HepG2 (cell line): ENCODE data around the gene ENTREP3. TPM values are rescaled to one million over a fixed set of nuclear protein-coding genes. Genes with fewer than 3 reads are reported as not detected.

ENCODE experiments used
- ATAC-seq: fragments of 200-7000 bp; cut with Tn5 transposase; 3 replicates; pipeline ENCODE4 v1.9.1; 2020; ENCODE audit warnings: mild to moderate bottlenecking, moderate library complexity
- BruUV-seq: library from RNA; stranded (reverse); fragments of 400-500 nt; replicated peaks from 2 replicates; lab custom pipeline; 2021; lab: Mats Ljungman, UMichigan
- CTCF ChIA-PET: fragments of 300-600 bp; formaldehyde crosslinking; extraction: SDS; loops from one replicate; lab custom pipeline; 2021; ENCODE audit warnings: low total read pairs, inconsistent platforms, low intra/inter-chr PET ratio; lab: Yijun Ruan, JAX
- POLR2A ChIA-PET: fragments of 350-600 bp; sonication (Branson Sonifier 250); formaldehyde crosslinking; loops from one replicate; lab custom pipeline; 2020; ENCODE audit warnings: antibody characterized with exemption, inconsistent platforms; lab: Yijun Ruan, JAX
- DNase-seq: peaks from one replicate; pipeline ENCODE4 v3.0.0-alpha.2; 2015; ENCODE audit warnings: low spot score
- FAIRE-seq: peaks from 3 replicates; lab custom pipeline; 2011; peaks lifted over from hg19 to GRCh38; lab: Jason Lieb, UNC
- H2AFZ ChIP-seq: one replicate; pipeline ENCODE4 v1.6.1; 2011; ENCODE audit warnings: low read length, inconsistent platforms
- H3K27ac ChIP-seq: fragments of 300-600 bp; 3 replicates; pipeline ENCODE4 v1.8.0; 2011; ENCODE audit warnings: mixed run types, mild to moderate bottlenecking, mixed read lengths, low read length, inconsistent platforms; ENCODE audit not compliant: insufficient read depth; ENCODE audit errors: extremely low read length
- H3K27me3 ChIP-seq, 2 experiments: fragments of 200-600 bp in 1 of 2; 2 replicates in 1 of 2; 3 replicates in 1 of 2; pipeline versions ENCODE4 v1.6.0 to v1.8.0; 2011; ENCODE audit warnings: low read length in 2 of 2, mild to moderate bottlenecking in 2 of 2, moderate library complexity in 2 of 2, inconsistent platforms in 1 of 2; ENCODE audit not compliant: insufficient read depth in 2 of 2, control insufficient read depth in 1 of 2
- H3K36me3 ChIP-seq, 2 experiments: fragments of 200-600 bp in 1 of 2; replicated peaks in 1 of 2; 2 replicates in 1 of 2; 3 replicates in 1 of 2; pipeline versions ENCODE4 v1.5.1 to v1.8.0; 2011; ENCODE audit warnings: low read length in 2 of 2, inconsistent platforms in 1 of 2; ENCODE audit not compliant: insufficient read depth in 2 of 2, control insufficient read depth in 1 of 2
- H3K4me1 ChIP-seq: 2 replicates; pipeline ENCODE4 v1.5.1; 2012; ENCODE audit warnings: low read length, inconsistent platforms; ENCODE audit not compliant: insufficient read depth
- H3K4me2 ChIP-seq: 2 replicates; pipeline ENCODE4 v1.6.0; 2011; ENCODE audit warnings: low read depth, low read length, inconsistent platforms
- H3K4me3 ChIP-seq, 3 experiments: fragments of 200-600 bp in 1 of 3; sonication (generic), shearing (Covaris generic) in 1 of 3; replicated peaks in 1 of 3; 2 replicates each; pipeline ENCODE4 v1.5.1; 2011 to 2016; ENCODE audit warnings: low read length in 3 of 3, inconsistent platforms in 2 of 3, low read depth in 2 of 3, mild to moderate bottlenecking in 2 of 3, control low read depth in 1 of 3, mixed read lengths in 1 of 3; ENCODE audit not compliant: insufficient read depth in 1 of 3
- H3K79me2 ChIP-seq: one replicate; pipeline ENCODE4 v1.6.1; 2011; ENCODE audit warnings: low read length, inconsistent platforms; ENCODE audit not compliant: insufficient read depth
- H3K9ac ChIP-seq: 2 replicates; pipeline ENCODE4 v1.6.0; 2011; ENCODE audit warnings: mild to moderate bottlenecking, low read depth, low read length, inconsistent platforms; ENCODE audit not compliant: insufficient read depth
- H3K9me3 ChIP-seq: 2 replicates; pipeline ENCODE4 v1.5.1; 2012; ENCODE audit warnings: mild to moderate bottlenecking, low read length
- H4K20me1 ChIP-seq: 2 replicates; pipeline ENCODE4 v1.6.0; 2011; ENCODE audit warnings: inconsistent platforms, mild to moderate bottlenecking, low read length, moderate library complexity; ENCODE audit not compliant: insufficient read depth
- E2F1 ChIP-seq: sonication (generic); formaldehyde crosslinking; IDR thresholded peaks from 2 replicates; pipeline ENCODE4 v1.5.0; 2020; ENCODE audit warnings: missing genetic modification reagents
- FOXA3 ChIP-seq: IDR thresholded peaks from 2 replicates; pipeline ENCODE4 v1.6.1; 2016; ENCODE audit warnings: missing genetic modification reagents, missing compliant biosample characterization
- HOXA3 ChIP-seq: sonication (generic); formaldehyde crosslinking; IDR thresholded peaks from 2 replicates; pipeline ENCODE4 v1.5.0; 2020; ENCODE audit warnings: missing genetic modification reagents
- KLF6 ChIP-seq: IDR thresholded peaks from 2 replicates; pipeline ENCODE4 v1.8.0; 2016; ENCODE audit warnings: missing biosample characterization, missing genetic modification reagents
- KLF9 ChIP-seq: IDR thresholded peaks from 2 replicates; pipeline ENCODE4 v1.6.1; 2016; ENCODE audit warnings: low read depth
- MTERF4 ChIP-seq: sonication (generic); formaldehyde crosslinking; IDR thresholded peaks from 2 replicates; pipeline ENCODE4 v1.8.0; 2023; ENCODE audit warnings: mild to moderate bottlenecking, missing genetic modification reagents
- MXI1 ChIP-seq: IDR thresholded peaks from 3 replicates; pipeline ENCODE4 v1.6.1; 2012; ENCODE audit warnings: low read depth, low read length, inconsistent platforms, borderline replicate concordance
- REPIN1 ChIP-seq: sonication (generic); formaldehyde crosslinking; IDR thresholded peaks from 2 replicates; pipeline ENCODE4 v1.8.0; 2022; ENCODE audit warnings: missing genetic modification reagents, low read depth, mild to moderate bottlenecking, borderline replicate concordance
- SALL1 ChIP-seq: sonication (generic); formaldehyde crosslinking; IDR thresholded peaks from 2 replicates; pipeline ENCODE4 v1.8.0; 2022; ENCODE audit warnings: mild to moderate bottlenecking, missing genetic modification reagents
- ZMYM3 ChIP-seq: sonication (generic); formaldehyde crosslinking; IDR thresholded peaks from 2 replicates; pipeline ENCODE4 v1.5.1; 2020; ENCODE audit warnings: mild to moderate bottlenecking, missing genetic modification reagents
- ZNF44 ChIP-seq: sonication (generic); formaldehyde crosslinking; IDR thresholded peaks from 2 replicates; pipeline ENCODE4 v1.5.1; 2020; ENCODE audit warnings: mild to moderate bottlenecking, missing genetic modification reagents
- ZNF441 ChIP-seq: sonication (generic); formaldehyde crosslinking; IDR thresholded peaks from 2 replicates; pipeline ENCODE4 v1.7.0; 2021; ENCODE audit warnings: missing genetic modification reagents, borderline replicate concordance
- ZNF446 ChIP-seq: sonication (generic); formaldehyde crosslinking; IDR thresholded peaks from 2 replicates; pipeline ENCODE4 v1.5.0; 2020; ENCODE audit warnings: mild to moderate bottlenecking, missing genetic modification reagents
- ZNF556 ChIP-seq: sonication (generic); formaldehyde crosslinking; IDR thresholded peaks from 2 replicates; pipeline ENCODE4 v1.4.0; 2020; ENCODE audit warnings: mild to moderate bottlenecking, missing genetic modification reagents, borderline replicate concordance
- ZNF777 ChIP-seq: sonication (generic); formaldehyde crosslinking; IDR thresholded peaks from 2 replicates; pipeline ENCODE4 v1.4.0; 2020; ENCODE audit warnings: missing genetic modification reagents
- ZNF883 ChIP-seq: sonication (generic); formaldehyde crosslinking; IDR thresholded peaks from 2 replicates; pipeline ENCODE4 v1.5.1; 2020; ENCODE audit warnings: mild to moderate bottlenecking, missing genetic modification reagents; ENCODE audit errors: not compliant biosample characterization
- WGBS: methylation state at CpG from one replicate; pipeline ENCODE4 v1.1.6; 2017; ENCODE audit warnings: low lambda C conversion rate; 5-methylcytosine and 5-hydroxymethylcytosine counted together
- in situ Hi-C: cut with HindIII; loops from 2 replicates; pipeline ENCODE4 v1.10.0; 2017; ENCODE audit warnings: low pct_unique_long_range_greater_than_20kb; ENCODE audit not compliant: extremely low pct_ligation_motif_present
- intact Hi-C: fragments of 100-400 bp; cut with micrococcal nuclease; formaldehyde crosslinking; loops from one replicate; pipeline ENCODE4 v1.10.0; 2022; ENCODE audit not compliant: unreplicated experiment
- polyA plus RNA-seq, 8 experiments: library from polyadenylated mRNA; depleted of rRNA in 3 of 8; stranded (reverse) in 7 of 8; unstranded in 1 of 8; fragments of >200 nt; fragmentation: Illumina TruSeq in 4 of 8; extraction: Trizol in 4 of 8; gene quantifications; 2 replicates each; pipeline versions ENCODE4 v1.2.1 to v1.2.3, GENCODE V29; 2011 to 2016; ENCODE audit warnings: low read depth in 4 of 8, missing spikeins in 1 of 8, mixed read lengths in 1 of 8; ENCODE audit not compliant: insufficient read depth in 1 of 8
- total RNA-seq, 5 experiments: library from RNA; depleted of rRNA; stranded (reverse); fragments of >200 nt; fragmentation: Illumina TruSeq; extraction: Trizol; gene quantifications; 2 replicates each; pipeline ENCODE4 v1.2.3, GENCODE V29; 2016; ENCODE audit warnings: low read depth in 1 of 5
- TF ChIP-seq, protein P1 (sequence below): sonication (generic); formaldehyde crosslinking; IDR thresholded peaks from 2 replicates; pipeline ENCODE4 v1.4.0; 2020; ENCODE audit warnings: missing genetic modification reagents, borderline replicate concordance
- TF ChIP-seq, protein P2 (sequence below): IDR thresholded peaks from 2 replicates; pipeline ENCODE4 v1.6.1; 2016; ENCODE audit warnings: low read depth

ENTREP3 gene
- total and polyA plus RNA-seq, 2 of the 13 experiments (the other 11 are each of a cell fraction or from before 2014, with no cell fraction given): 4.1 to 9.9 TPM

- intact Hi-C loops: loop anchor here (1.0 to 5.0 kb wide), 2 partner anchors 31 to 45 kb away; partner anchors contain the start of genes FDPS and RUSC1
- peak within 1 kb of the TSS; percentile 38 for H3K27ac ChIP-seq
- TSS peak; percentile 59 for BruUV-seq
- H3K4me2 ChIP-seq: peak within 1 kb of the TSS; percentile 95
- DNase-seq: peak; percentile 93
- H3K4me3 ChIP-seq: peak within 1 kb of the TSS; percentile 87 to 97 (median 95)
- H3K9me3 ChIP-seq: no peaks in the 10 kb centered on the region
- WGBS: 7% methylated on average over 14 of the region's 68 CpGs
- FAIRE-seq: peak; percentile 50
- ChIA-PET POLR2A (interaction anchor here (0.7 to 2.6 kb wide), 10 partner anchors 11 to 46 kb away, joined by 3 to 10 read pairs (median 6); partner anchors contain the start of genes FDPS and SCAMP3), CTCF (interaction anchor here (2.1 to 2.4 kb wide), 2 partner anchors 31 to 46 kb away, joined by 21 to 35 read pairs; partner anchors contain the start of gene FDPS)
- H3K79me2 ChIP-seq: peaks cover 7% of the 10 kb centered on the region
- in situ Hi-C loops: loop anchor here (5.0 kb wide), 1 partner anchor 40 kb away; no protein-coding TSS in a partner anchor
- no peaks in the 10 kb centered on the region; a peak in 2 of 5 replicates for H3K27me3 ChIP-seq
- peak within 1 kb of the TSS; percentile 68 for H3K9ac ChIP-seq
- H3K36me3 ChIP-seq: no peaks in the 10 kb centered on the region; a peak in 1 of 5 replicates
- peak; percentile 79 for ATAC-seq
- peaks cover 44% of the 10 kb centered on the region for H3K4me1 ChIP-seq
- no peak within 1 kb of the TSS for H2AFZ ChIP-seq
- H4K20me1 ChIP-seq: no peaks in the 10 kb centered on the region
- TF ChIP-seq MTERF4 (CRISPR knock-in tag) (peak; percentile 75; the same call in 1 of the 2 replicates), FOXA3 (CRISPR knock-in tag) (peak; percentile 25), ZMYM3 (CRISPR knock-in tag) (peak; percentile 43; the same call in 1 of the 2 replicates), ZNF44 (CRISPR knock-in tag) (no peak), E2F1 (CRISPR knock-in tag) (peak; percentile 88), ZNF446 (CRISPR knock-in tag) (peak; percentile 70; the same call in 1 of the 2 replicates), KLF9 (CRISPR knock-in tag) (peak; percentile 91), HOXA3 (CRISPR knock-in tag) (peak; percentile 43), MXI1 (peak; percentile 85; the same call in 1 of the 3 replicates), REPIN1 (peak; percentile 61), SALL1 (CRISPR knock-in tag) (peak; percentile 75), ZNF556 (CRISPR knock-in tag) (peak; percentile 71; the same call in 1 of the 2 replicates), ZNF883 (peak; percentile 69), ZNF441 (CRISPR knock-in tag) (0 out of 2 replicates have a peak, but pooled peaks have one; percentile 26), KLF6 (peak; percentile 88), ZNF777 (CRISPR knock-in tag) (peak; percentile 65; the same call in 1 of the 2 replicates)
- TF ChIP-seq, protein P1, sequence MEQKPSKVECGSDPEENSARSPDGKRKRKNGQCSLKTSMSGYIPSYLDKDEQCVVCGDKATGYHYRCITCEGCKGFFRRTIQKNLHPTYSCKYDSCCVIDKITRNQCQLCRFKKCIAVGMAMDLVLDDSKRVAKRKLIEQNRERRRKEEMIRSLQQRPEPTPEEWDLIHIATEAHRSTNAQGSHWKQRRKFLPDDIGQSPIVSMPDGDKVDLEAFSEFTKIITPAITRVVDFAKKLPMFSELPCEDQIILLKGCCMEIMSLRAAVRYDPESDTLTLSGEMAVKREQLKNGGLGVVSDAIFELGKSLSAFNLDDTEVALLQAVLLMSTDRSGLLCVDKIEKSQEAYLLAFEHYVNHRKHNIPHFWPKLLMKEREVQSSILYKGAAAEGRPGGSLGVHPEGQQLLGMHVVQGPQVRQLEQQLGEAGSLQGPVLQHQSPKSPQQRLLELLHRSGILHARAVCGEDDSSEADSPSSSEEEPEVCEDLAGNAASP (CRISPR knock-in tag): 0 out of 2 replicates have a peak, but pooled peaks have one; percentile 10
- TF ChIP-seq, protein P2, sequence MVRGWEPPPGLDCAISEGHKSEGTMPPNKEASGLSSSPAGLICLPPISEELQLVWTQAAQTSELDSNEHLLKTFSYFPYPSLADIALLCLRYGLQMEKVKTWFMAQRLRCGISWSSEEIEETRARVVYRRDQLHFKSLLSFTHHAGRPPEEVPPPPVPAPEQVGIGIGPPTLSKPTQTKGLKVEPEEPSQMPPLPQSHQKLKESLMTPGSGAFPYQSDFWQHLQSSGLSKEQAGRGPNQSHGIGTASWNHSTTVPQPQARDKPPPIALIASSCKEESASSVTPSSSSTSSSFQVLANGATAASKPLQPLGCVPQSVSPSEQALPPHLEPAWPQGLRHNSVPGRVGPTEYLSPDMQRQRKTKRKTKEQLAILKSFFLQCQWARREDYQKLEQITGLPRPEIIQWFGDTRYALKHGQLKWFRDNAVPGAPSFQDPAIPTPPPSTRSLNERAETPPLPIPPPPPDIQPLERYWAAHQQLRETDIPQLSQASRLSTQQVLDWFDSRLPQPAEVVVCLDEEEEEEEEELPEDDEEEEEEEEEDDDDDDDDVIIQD (CRISPR knock-in tag): 0 out of 2 replicates have a peak, but pooled peaks have one; percentile 19
Observed at GRCh38 chr1:155277070-155277901, 22.0 kb upstream of the ENTREP3 start, which contains the start of gene HCN3. HCN3 (plus strand) TSS chr1:155277463; CDS start chr1:155277591, 128 bp downstream.
